Gastroesophageal sphincter (tissue), 4 donors: ENCODE measurements around the gene CHST8. TPM values are rescaled to one million over a fixed set of nuclear protein-coding genes. Genes with fewer than 3 reads are reported as not detected.

ENCODE experiments used
- ATAC-seq: fragments of 150-250 bp; one replicate; pipeline ENCODE4 v1.9.1; 2016; ENCODE audit warnings: mild to moderate bottlenecking, moderate library complexity
- H3K27ac ChIP-seq, 4 donors: fragments of 200-600 bp; sonication (generic) in 3 of 4; 1 replicate in 3 of 4; 2 replicates in 1 of 4; pipeline ENCODE4 v1.5.1; 2016 to 2019
- H3K27me3 ChIP-seq: fragments of 200-600 bp; sonication (generic); one replicate; pipeline ENCODE4 v1.5.1; 2019
- H3K36me3 ChIP-seq, 2 donors: fragments of 200-600 bp; sonication (generic); one replicate each; pipeline ENCODE4 v1.5.1; 2019; ENCODE audit warnings: control low read depth in 1 of 2
- H3K4me1 ChIP-seq, 3 donors: fragments of 200-600 bp; sonication (generic); 1 replicate in 2 of 3; 2 replicates in 1 of 3; pipeline ENCODE4 v1.5.1; 2016 to 2019; ENCODE audit warnings: control low read depth in 2 of 3
- H3K4me3 ChIP-seq, 2 donors: fragments of 200-600 bp; sonication (generic); one replicate each; pipeline ENCODE4 v1.5.1; 2019; ENCODE audit warnings: mild to moderate bottlenecking in 1 of 2, moderate library complexity in 1 of 2
- H3K9me3 ChIP-seq, 3 donors: fragments of 200-600 bp; sonication (generic); one replicate each; pipeline ENCODE4 v1.5.1; 2017 to 2019; ENCODE audit warnings: control low read depth in 2 of 3
- CTCF ChIP-seq, 4 experiments: fragments of 200-600 bp in 2 of 4; fragments of 450-650 bp in 2 of 4; sonication (generic) in 1 of 4; IDR thresholded peaks; one replicate each; pipeline ENCODE4 v1.5.1; 2017 to 2019; ENCODE audit warnings: antibody characterized with exemption in 4 of 4, mild to moderate bottlenecking in 2 of 4, moderate library complexity in 2 of 4
- EP300 ChIP-seq: sonication (generic); formaldehyde crosslinking; IDR thresholded peaks from one replicate; pipeline ENCODE4 v1.6.1; 2017; ENCODE audit warnings: antibody characterized with exemption, mild to moderate bottlenecking
- POLR2A ChIP-seq, 2 donors: fragments of 450-650 bp; IDR thresholded peaks; one replicate each; pipeline ENCODE4 v1.6.1; 2017; ENCODE audit warnings: antibody characterized with exemption in 2 of 2, mild to moderate bottlenecking in 2 of 2, moderate library complexity in 1 of 2
- POLR2AphosphoS5 ChIP-seq: sonication (generic); formaldehyde crosslinking; IDR thresholded peaks from one replicate; pipeline ENCODE4 v1.6.1; 2017; ENCODE audit warnings: antibody characterized with exemption
- WGBS, 2 donors: methylation state at CpG; one replicate each; pipeline ENCODE4 v1.1.5; 2018; ENCODE audit warnings: low coverage in 1 of 2; 5-methylcytosine and 5-hydroxymethylcytosine counted together
- total RNA-seq, 4 donors: library from RNA; depleted of rRNA; stranded (reverse); fragments of >200 nt; gene quantifications; one replicate each; pipeline ENCODE4 v1.1.0, GENCODE V29; 2016

Gene CHST8
- total RNA-seq, 4 donors from 2014 or later = 0.16 to 0.66 (median 0.54) TPM; not detected in 1

DNA sequence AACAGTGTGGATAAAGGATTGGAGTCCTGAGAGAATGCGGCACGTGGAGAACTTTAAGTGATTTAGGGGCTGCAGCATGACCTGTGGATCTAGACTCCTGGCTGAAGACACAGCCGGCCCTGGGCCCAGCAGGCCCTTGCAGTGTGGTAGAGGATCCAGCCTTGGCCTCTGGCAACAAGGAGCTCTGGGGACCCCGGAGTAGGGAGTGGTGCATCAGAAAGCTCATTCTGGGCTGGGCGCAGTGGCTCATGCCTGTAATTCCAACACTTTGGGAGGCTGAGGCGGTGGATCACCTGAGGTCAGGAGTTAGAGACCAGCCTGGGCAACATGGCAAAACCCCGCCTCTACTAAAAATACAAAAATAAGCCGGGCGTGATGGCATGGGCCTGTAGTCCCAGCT, 76.0 kb downstream of the CHST8 start:
- Histone ChIP-seq H3K36me3 (no peaks in the 10 kb centered on the region), H3K27ac (no peak overlapping the region), H3K4me1 (no peaks in the 10 kb centered on the region), H3K9me3 (peaks cover 0 to 3% (median 0%) of the 10 kb centered on the region in 3 donors), H3K4me3 (no peak overlapping the region), H3K27me3 (peaks cover 29% of the 10 kb centered on the region)
- 96 to 100% methylated on average over 3 to 5 of the region's 9 CpGs for WGBS, 2 donors
- no peak for ATAC-seq
- TF ChIP-seq CTCF (IDR thresholded peaks at IDR 0.05) = no peak
- no peak for TF ChIP-seq POLR2AphosphoS5

- H3K4me1 ChIP-seq = no peaks in the 10 kb centered on the region
- peaks cover 0 to 3% (median 0%) of the 10 kb centered on the region in 3 donors for H3K9me3 ChIP-seq
- no peak for ATAC-seq
- no peak overlapping the region for H3K27ac ChIP-seq
- TF ChIP-seq EP300 (no peak), POLR2A (IDR thresholded peaks at IDR 0.05) (no peak), POLR2AphosphoS5 (no peak), CTCF (IDR thresholded peaks at IDR 0.05) (no peak)
- whole genome bisulfite sequencing, 2 donors = 25 to 53% methylated on average over 2 to 5 of the region's 14 CpGs
- peaks cover 33% of the 10 kb centered on the region for H3K27me3 ChIP-seq
- no peak overlapping the region for H3K4me3 ChIP-seq
- no peaks in the 10 kb centered on the region for H3K36me3 ChIP-seq
These were observed 77.1 kb downstream of the CHST8 start for GRCh38 chr19:33698576-33699435.

DNA sequence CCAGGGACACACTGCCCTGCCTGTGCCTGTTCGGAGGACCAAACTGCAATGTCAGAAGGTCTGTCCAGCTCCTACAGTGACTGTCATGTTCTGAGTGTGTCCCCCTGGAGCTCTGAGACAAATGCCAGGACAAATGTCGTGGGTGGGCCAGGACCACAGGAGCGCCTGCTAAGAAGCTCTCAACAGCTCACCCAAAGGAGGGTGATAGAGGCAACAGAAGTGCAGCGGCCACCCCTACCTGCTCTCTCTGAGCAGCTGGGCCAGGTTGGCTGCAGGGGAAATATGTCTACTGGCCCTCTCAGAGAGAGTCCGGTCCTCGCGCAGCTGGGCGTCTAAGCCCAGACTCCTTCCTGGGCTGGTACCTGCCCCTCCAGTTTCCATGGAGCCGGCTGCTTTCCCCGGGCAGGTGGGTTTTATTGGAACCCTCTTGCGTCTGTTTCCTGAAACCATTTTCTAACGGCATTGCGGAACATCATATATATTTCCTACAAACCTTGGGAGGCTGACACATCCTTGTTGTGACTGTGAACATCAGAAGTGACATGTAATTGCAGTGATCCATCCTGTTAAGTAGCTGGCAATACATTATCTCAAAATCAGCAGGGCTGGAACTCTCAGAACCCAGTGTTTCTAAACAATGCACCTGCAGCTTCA, 78.1 kb downstream of the CHST8 start:
- Histone ChIP-seq H3K27me3 (peaks cover 34% of the 10 kb centered on the region), H3K4me1 (no peaks in the 10 kb centered on the region), H3K9me3 (peaks cover 0 to 3% (median 0%) of the 10 kb centered on the region in 3 donors), H3K36me3 (no peaks in the 10 kb centered on the region), H3K27ac (no peak overlapping the region), H3K4me3 (no peak overlapping the region)
- no peak for ATAC-seq
- TF ChIP-seq EP300 (no peak), CTCF (IDR thresholded peaks at IDR 0.05) (no peak), POLR2AphosphoS5 (no peak), POLR2A (IDR thresholded peaks at IDR 0.05) (no peak)
- 85% methylated on average over 10 of the region's 13 CpGs; no CpG with 5 or more reads in 1 of the 2 donors for WGBS, 2 donors

DNA sequence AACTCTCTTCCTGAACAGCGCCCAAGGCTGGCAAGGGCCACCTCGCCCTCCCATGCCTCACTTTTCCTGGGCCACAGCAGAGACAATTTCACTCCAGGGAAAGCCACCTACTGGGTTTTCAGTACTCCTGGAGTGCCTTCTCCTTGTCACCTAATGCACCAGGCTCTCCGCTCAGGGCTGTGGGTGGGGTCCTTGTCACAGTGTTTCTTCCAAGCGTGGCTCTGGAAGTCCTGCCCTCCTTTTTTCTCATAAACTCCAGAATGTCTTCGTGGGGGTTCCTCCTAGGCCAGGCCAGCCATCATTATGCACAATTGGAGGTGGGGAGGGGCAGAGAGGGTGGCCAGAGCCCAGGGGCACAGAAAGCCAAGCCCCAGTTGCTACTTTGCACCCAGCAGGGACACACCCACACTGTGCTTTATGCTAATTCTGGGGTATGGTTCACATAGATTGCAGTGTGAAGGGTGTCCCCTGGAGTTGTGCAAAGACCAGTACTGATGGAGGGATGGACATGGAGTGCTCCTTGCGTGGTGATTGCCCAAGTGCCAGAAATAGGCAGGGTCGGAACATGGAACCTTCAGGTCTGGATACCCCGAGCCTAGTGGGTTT, 78.8 kb downstream of the CHST8 start:
- Histone ChIP-seq H3K4me1 (no peaks in the 10 kb centered on the region), H3K27ac (no peak overlapping the region), H3K27me3 (peaks cover 39% of the 10 kb centered on the region), H3K4me3 (no peak overlapping the region), H3K36me3 (no peaks in the 10 kb centered on the region), H3K9me3 (no peaks in the 10 kb centered on the region)
- no peak for ATAC-seq
- WGBS, 2 donors = 65 to 80% methylated on average over 5 to 8 of the region's 8 CpGs
- TF ChIP-seq POLR2AphosphoS5 (no peak), EP300 (no peak), POLR2A (IDR thresholded peaks at IDR 0.05) (no peak), CTCF (IDR thresholded peaks at IDR 0.05) (no peak)
